K562 (cell line): Measurements from ENCODE around the gene TAS2R4. TPM values are rescaled to one million over a fixed set of nuclear protein-coding genes. Genes with fewer than 3 reads are reported as not detected.

Experiments
- DACH1 ChIP-seq: fragments of 450-650 bp; IDR thresholded peaks from 2 replicates; pipeline ENCODE4 v1.6.1; 2018; ENCODE audit not compliant: partially characterized antibody
- KLF16 ChIP-seq: IDR thresholded peaks from 2 replicates; pipeline ENCODE4 v1.6.1; 2016; ENCODE audit warnings: antibody characterized with exemption
- RAD21 ChIP-seq, 2 experiments: fragments of 250-450 bp in 1 of 2; fragments of 450-650 bp in 1 of 2; sonication (Bioruptor Pico) in 1 of 2; formaldehyde crosslinking in 1 of 2; IDR thresholded peaks in 1 of 2; conservative IDR thresholded peaks in 1 of 2; 2 replicates each; pipeline versions ENCODE4 v1.4.0 to v1.8.0; 2020 to 2022; ENCODE audit warnings: mild to moderate bottlenecking in 2 of 2, moderate library complexity in 1 of 2
- REST ChIP-seq, 2 experiments: fragments of 450-650 bp; formaldehyde crosslinking in 1 of 2; IDR thresholded peaks; 2 replicates each; pipeline versions ENCODE4 v1.4.0 to v1.6.1; 2014 to 2020; ENCODE audit warnings: mild to moderate bottlenecking in 2 of 2, borderline replicate concordance in 1 of 2, low read depth in 1 of 2
- TAL1 ChIP-seq: fragments of 450-650 bp; IDR thresholded peaks from 2 replicates; pipeline ENCODE4 v1.6.1; 2016; ENCODE audit warnings: mild to moderate bottlenecking
- polyA plus RNA-seq, 8 experiments: library from polyadenylated mRNA; depleted of rRNA in 4 of 8; stranded (reverse) in 5 of 8; unstranded in 3 of 8; fragments of >200 nt; fragmentation: Nextera tagmentation in 2 of 8; fragmentation: Illumina TruSeq in 1 of 8; extraction: Ambion mirVana in 2 of 8; extraction: Trizol in 1 of 8; gene quantifications; 2 replicates each; pipeline versions ENCODE4 v1.2.1 to v1.2.3, GENCODE V29; 2011 to 2014; ENCODE audit warnings: inconsistent platforms in 1 of 8, missing spikeins in 1 of 8
- total RNA-seq, 7 experiments: library from RNA; depleted of rRNA in 6 of 7; stranded (reverse); fragments of >200 nt in 6 of 7; fragmentation: Illumina TruSeq in 2 of 7; extraction: Trizol in 2 of 7; gene quantifications; 2 replicates each; pipeline versions ENCODE4 v1.2.1 to v1.2.3, GENCODE V29; 2011 to 2021; ENCODE audit warnings: low replicate concordance in 1 of 7
- TF ChIP-seq, protein P1 (sequence below): fragments of 450-650 bp; formaldehyde crosslinking; IDR thresholded peaks from 2 replicates; pipeline ENCODE4 v1.4.0; 2020; ENCODE audit warnings: mild to moderate bottlenecking, moderate library complexity

The TAS2R4 gene
- total and polyA plus RNA-seq, 9 of the 15 experiments (the other 6 are each of a cell fraction or from before 2014, with no cell fraction given), result 0.04 to 2.1 (median 0.68) TPM

DNA sequence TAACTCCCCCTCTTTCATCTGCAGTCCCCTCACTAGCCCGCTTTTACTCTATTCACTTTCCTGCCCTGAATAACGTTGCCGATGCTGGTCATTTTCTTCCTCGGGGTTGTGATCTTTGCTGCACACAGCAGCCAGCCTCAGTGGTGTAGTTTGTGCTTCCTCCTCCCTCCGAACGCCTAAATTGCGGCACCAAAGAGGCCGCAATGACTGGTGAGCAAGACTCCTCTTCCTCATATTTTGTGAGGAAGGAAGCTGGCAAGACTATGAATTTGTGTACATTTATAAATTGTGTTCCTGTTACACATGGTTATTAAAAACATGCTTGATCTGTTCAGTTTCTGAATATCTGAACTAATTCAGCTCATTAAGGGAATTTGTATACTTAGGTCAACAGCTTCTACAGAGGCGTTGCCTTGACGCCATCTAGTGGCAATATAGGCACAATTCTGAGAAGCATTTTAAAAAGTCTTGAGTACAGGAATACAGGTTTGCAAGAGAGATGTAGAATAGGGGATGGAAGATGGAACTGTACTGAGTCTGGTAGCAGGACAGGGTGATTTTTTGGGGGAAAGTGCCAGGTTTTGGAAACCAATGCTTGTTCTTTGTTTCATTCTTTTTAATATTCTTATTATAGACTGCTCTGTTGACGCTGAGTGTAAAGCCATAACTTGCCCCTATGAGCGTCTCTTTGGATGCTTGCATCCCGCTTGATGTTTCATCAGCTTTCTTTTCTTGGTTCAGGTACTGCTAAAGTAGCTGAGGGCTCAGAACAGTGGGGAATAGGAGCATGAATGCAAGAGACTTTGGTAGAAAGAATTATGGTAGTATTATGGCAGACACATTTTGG is 9.5 kb downstream of the TAS2R4 start (continued):
- TF ChIP-seq DACH1 (peak; percentile 12), REST (IDR thresholded peaks at IDR 0.05; ENCODE audit: borderline replicate concordance) (peak; percentile 21; the same call in 1 of the 2 replicates), REST (CRISPR knock-in tag; IDR thresholded peaks at IDR 0.05; ENCODE audit: low read depth) (no peak), KLF16 (0 out of 2 replicates have a peak, but pooled peaks have one; percentile 26), RAD21 (CRISPR knock-in tag; conservative IDR thresholded peaks at IDR 0.05 in 1 of 2, IDR thresholded peaks at IDR 0.05 in 1 of 2) (peak in 1 of 2 experiments; percentile 73; a peak in 3 of 4 replicates), TAL1 (no peak)
- TF ChIP-seq, protein P1, sequence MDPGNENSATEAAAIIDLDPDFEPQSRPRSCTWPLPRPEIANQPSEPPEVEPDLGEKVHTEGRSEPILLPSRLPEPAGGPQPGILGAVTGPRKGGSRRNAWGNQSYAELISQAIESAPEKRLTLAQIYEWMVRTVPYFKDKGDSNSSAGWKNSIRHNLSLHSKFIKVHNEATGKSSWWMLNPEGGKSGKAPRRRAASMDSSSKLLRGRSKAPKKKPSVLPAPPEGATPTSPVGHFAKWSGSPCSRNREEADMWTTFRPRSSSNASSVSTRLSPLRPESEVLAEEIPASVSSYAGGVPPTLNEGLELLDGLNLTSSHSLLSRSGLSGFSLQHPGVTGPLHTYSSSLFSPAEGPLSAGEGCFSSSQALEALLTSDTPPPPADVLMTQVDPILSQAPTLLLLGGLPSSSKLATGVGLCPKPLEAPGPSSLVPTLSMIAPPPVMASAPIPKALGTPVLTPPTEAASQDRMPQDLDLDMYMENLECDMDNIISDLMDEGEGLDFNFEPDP (CRISPR knock-in tag), result no peak
